GM19240 (cell line): Measurements from ENCODE around the gene GDPD5.

Experiments used
- DNase-seq: peaks from one replicate; pipeline ENCODE4 v3.0.0; 2011; ENCODE audit warnings: low spot score; ENCODE audit not compliant: insufficient read length

GDPD5 gene

GRCh38 chr11:75473684-75474083 lies 52.1 kb downstream of the GDPD5 start:
- no peak for DNase-seq

GRCh38 chr11:75472081-75472732 lies 53.5 kb downstream of the GDPD5 start:
- no peak for DNase-seq

GRCh38 chr11:75471176-75471973 lies 54.4 kb downstream of the GDPD5 start:
- DNase-seq, result no peak

DNA sequence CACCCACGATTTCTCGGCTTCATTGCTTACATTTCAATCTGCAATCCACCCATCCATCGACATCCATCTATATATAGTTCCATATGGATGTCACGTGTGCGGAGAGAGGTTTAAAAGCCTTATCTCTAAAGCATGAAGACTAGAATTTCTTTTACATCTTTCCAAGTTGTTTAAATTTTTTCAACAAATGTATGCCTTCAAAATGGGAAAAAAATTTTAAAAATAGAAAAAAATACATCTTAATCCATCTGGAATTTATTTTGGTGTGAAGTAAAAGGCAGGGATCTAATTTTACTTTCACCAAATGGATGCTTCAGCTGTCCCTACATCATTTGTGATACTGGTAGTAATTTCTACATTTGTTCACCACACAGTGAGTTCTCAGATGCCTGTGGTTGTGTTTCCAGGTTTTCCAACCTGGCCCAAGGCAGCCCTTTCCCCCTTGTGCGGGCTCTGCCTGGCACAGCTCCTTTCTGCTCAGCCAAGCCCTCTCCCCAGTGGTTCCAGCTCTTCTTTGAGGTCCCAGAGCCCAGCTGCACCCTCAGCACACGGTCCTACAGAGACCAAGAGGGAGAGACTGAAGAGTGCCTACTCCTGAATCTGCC lies 55.2 kb downstream of the GDPD5 start:
- DNase-seq, result no peak

DNA sequence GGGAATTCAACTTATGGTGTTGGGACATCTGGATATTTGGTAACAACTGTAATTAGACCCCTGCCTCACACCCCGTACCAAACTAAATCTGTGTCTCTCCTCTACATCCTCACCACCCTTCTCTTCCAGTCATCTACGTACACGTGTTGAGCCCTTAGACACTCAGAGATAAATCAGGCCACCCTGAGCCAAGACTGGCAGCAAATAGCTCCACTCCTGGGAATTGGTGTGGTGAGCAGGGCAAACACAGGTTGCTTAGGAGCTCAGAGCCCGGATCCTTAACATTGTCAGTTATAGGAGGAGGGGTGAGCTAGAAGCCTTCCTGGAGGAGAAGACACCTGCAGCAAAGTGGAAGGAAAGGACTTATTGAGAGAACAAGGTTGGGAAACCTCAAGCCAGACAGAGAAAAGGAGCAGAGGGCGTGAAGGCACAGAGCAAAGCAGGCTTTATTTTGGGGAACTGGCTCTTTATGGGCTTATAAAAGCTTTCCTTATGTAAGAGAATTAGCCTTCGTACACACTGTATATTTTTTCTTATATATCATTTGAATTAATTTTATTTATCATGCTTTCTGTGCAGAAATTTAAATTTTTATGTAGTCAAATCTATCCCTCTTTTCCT lies 55.8 kb downstream of the GDPD5 start:
- no peak for DNase-seq

- no peak for DNase-seq
These were observed 57.0 kb downstream of the GDPD5 start for GRCh38 chr11:75468534-75469340.

DNA sequence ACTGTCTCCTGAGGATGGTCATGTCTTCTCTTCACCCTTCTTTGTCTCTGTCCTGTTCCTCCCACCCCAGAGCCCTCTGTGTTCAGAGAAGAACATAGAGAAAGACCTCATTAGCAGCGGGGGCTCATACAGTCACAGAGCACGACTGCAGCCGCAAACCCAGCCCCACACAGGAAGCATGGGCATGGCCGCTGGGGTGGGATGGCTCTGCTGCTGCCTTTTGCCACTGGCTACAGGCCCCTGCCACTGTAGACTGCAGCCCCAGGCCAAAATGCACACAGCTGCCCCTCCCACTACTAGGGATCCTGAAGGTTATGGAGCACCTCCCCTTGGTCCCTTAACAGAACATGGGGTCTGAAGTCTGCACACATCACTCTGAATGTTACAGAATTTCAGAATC lies 57.9 kb downstream of the GDPD5 start:
- DNase-seq, result no peak

- no peak for DNase-seq
These were observed 58.4 kb downstream of the GDPD5 start for GRCh38 chr11:75467311-75467710.

DNA sequence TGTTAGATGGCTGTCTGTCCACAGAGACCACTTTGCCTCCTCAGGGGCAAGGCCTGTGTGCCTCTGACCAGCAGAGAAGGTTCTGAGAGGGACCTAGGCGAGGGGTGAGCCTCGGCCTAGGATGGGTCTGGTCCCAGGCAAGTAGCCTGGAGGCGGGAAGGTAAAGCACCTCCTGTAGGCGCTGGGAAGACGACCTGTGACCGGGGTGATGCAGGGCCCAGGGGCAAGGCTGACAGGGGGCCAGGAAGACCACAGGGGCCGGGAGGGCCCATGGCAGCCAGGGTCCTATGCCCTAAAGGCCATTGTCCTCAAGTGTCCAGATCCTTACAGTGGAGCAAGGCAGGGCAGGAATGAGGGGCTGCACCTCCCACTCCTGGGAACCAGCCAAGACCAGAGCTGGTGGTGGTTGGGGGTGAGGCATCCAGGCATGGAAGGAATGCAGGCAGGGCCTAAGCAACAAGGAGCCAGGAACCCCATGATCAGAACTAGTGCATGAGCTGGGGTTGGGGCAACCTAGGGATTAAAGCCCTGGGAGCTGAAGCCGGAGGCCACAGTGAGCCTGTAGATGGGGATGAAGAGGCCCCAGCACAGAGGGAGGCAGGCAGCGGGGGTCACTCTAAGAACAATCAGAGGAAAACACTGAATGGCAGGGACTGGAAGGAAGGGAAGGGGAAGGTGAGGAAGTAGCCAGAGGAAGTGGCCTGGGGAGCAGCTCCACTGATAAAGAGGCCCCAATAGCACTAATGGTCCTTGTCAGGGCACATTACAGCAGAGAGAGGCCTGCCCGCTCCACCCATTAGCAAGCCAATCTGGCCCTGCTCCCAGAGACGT lies 59.8 kb downstream of the GDPD5 start:
- no peak for DNase-seq

DNA sequence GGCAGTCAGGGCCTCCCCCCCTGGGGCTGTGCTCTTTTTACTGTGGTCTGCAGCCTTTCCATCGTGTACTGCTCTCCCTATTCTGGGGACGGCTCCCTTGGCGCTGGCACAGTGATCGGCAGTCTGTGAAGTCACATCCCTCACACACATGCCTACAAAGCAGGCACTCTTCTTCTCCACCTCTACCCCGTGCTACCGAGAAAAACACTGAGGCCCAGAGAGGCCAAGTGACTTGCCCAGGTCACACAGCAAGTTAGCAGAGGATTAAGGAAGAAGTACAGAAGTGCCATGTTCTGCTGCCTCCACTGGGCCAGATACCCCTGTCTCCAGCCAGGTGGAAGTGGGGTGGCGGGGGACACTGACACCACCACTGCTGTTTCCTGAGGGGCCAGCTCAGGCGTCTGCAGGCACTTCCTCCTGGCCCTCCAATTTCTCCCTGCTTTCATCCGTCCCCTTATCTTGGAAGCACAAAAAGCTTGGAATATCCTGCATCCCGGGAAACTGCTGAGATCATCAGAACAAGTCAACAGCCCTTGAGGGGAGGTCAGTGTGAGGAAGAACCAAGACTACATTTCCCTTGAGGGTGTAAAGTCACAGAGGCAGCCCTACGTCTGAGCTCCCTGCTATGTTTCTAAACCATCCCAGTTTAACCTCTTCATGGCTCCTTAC lies 62.5 kb downstream of the GDPD5 start:
- no peak for DNase-seq

DNA sequence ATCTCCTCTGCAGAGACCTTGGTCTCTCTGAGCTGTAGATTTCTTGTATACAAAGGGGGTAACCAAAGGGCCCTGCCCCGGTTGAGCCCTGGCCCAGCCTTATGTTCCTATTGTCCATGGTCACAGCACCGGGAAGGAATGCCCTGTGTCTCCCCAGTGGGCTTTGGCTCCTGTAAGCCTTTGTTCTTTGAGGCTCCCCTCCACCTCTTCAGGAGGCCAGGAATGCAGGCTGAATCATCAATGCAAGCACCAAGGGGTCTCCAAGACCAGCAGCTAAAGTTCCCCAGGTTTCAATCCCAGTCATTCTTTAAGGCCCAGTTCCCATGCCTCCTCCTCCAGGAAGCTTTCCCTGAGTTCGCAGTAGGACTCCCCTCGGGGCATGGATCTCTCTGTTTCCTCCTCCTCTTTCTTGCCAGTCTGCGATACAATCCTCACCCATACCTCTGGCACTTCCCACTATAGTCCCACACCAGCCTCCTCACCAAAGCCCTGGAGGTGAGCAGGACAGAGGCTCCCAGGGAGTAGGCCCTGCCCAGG lies 63.6 kb downstream of the GDPD5 start:
- DNase-seq, result no peak

GRCh38 chr11:75461151-75461550 lies 64.6 kb downstream of the GDPD5 start:
- DNase-seq, result no peak

GRCh38 chr11:75456596-75457183 lies 69.1 kb downstream of the GDPD5 start:
- no peak for DNase-seq

DNA sequence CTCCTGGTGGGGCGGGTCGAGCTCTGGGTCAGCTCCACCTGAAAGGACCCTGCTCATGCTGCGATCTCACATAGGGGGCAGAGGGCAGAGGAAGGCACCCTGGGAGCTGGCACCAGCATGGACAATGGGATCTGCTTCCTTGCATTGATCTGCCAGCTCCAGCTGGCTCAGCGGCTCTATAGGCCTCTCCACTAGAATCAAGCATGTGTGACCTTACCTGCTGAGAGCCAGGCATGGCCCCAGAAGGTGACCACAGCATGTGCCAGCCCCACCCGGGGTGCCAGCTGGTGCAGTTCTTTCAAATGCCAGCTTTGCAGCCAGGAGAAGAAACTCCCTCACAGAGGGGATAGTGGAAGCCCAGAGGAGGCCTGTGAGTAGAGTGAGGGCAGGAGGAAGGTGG lies 70.8 kb downstream of the GDPD5 start:
- no peak for DNase-seq

GRCh38 chr11:75453916-75454655 lies 71.7 kb downstream of the GDPD5 start:
- no peak for DNase-seq

DNA sequence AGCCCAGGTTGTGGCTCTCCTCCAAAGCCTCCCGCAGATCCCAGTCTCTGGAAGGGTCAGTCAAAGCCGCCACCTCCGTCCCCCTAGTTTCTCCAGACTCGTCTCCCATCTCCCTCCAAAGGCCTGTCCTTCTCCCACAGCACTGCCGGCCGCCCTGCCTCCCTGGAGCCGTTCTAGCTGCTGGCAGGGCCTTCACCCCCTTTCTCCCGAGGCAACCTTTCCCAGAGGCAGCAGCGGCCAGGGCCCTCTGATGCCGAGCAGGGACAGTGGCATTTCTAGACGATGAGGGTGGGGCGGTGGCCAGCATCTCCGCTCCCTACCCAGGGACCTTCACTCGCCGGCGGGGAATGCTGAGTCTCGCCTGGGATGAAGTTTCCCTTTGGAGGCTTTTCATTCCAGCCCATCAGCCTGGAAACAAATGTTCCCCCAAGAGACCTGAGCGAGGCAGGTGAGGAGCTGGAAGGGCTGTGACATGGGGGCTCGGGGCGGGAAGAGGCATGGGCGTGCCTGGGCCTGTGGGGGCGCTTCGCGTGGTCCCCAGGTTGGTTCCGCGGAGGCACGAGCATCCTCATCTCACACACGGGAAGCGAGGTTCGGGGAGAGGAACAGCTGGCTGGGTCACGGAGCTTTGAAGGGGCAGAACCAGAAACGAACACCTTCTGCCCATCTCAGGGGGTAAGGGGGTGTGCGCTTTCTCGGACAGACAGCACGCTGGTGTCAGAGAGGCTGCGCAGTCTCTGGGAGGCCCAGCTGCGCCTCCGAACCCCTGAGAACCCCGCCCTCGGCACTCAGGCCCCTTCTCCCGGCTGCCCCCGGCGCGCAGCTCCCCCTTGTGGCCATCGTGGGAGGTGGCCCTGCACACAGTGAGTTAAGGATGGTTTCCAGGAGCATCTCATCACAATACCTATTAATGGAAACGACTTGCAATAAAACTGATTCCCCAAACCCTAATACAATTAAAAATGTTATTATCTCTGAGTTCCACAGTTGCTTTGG lies 74.6 kb downstream of the GDPD5 start:
- DNase-seq, result no peak

DNA sequence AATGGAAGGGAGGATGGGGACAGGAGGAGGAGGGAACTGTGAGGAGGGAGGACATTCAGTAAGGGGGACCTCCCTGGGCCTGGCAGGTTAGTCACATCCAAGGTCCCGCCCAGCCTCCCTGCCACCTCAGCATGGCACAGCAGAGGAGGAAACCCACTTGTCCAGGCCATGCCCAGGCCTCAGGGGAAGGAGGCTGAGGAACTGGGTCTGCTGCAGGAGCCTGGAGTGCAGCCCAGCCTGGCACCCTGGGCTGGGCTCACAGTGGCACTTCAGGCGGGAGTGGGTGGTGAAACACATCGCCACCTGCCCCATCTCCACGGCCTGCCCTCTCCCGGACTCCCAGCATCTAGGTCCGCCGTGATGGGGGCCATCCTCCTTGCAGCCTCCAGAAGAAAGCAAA lies 75.5 kb downstream of the GDPD5 start:
- DNase-seq, result no peak
